ENCODE measurements around the gene TES. TPM values are rescaled to one million over a fixed set of nuclear protein-coding genes. Genes with fewer than 3 reads are reported as not detected.

TES gene
- total RNA-seq, 3 donors from 2014 or later = 101 to 224 (median 106) TPM

GRCh38 chr7:116198748-116199410 is 11.5 kb upstream of the TES start:
- no peak for DNase-seq
- H3K9me3 ChIP-seq = no peaks in the 10 kb centered on the region
- H3K4me1 ChIP-seq (ENCODE audit: low read depth) = no peaks in the 10 kb centered on the region
- TF ChIP-seq CTCF (IDR thresholded peaks at IDR 0.05) = no peak
- H3K36me3 ChIP-seq (ENCODE audit: low read depth) = no peaks in the 10 kb centered on the region
- no peak overlapping the region for H3K4me3 ChIP-seq
- intact Hi-C loops (cut with DNase I, micrococcal nuclease) = no loop called here
- ATAC-seq = no peak

- DNase-seq = no peak
- intact Hi-C loops (cut with DNase I, micrococcal nuclease) = no loop called here
Measured at GRCh38 chr7:116200963-116201362, 9.4 kb upstream of the TES start.

GRCh38 chr7:116206141-116206540 is 4.2 kb upstream of the TES start:
- Histone ChIP-seq H3K4me3 (no peak overlapping the region), H3K36me3 (ENCODE audit: low read depth) (no peaks in the 10 kb centered on the region), H3K9me3 (no peaks in the 10 kb centered on the region), H3K4me1 (ENCODE audit: low read depth) (no peaks in the 10 kb centered on the region)
- intact Hi-C loops (cut with DNase I, micrococcal nuclease) = no loop called here
- TF ChIP-seq CTCF (IDR thresholded peaks at IDR 0.05) = no peak
- no peak for ATAC-seq
- DNase-seq = no peak

More at GRCh38 chr7:116200963-116201362, 9.4 kb upstream of the TES start:
- H3K4me1 ChIP-seq (ENCODE audit: low read depth) = no peaks in the 10 kb centered on the region
- no peak overlapping the region for H3K4me3 ChIP-seq
- H3K9me3 ChIP-seq = no peaks in the 10 kb centered on the region
- TF ChIP-seq CTCF (IDR thresholded peaks at IDR 0.05) = no peak
- no peak for ATAC-seq
- H3K36me3 ChIP-seq (ENCODE audit: low read depth) = no peaks in the 10 kb centered on the region

- DNase-seq = no peak
- Histone ChIP-seq H3K4me1 (ENCODE audit: low read depth) (peaks cover 11% of the 10 kb centered on the region), H3K4me3 (no peak overlapping the region), H3K36me3 (ENCODE audit: low read depth) (no peaks in the 10 kb centered on the region), H3K9me3 (no peaks in the 10 kb centered on the region)
- TF ChIP-seq CTCF (IDR thresholded peaks at IDR 0.05) = no peak
- ATAC-seq = no peak
- intact Hi-C loops (cut with DNase I, micrococcal nuclease) = no loop called here
Measured at GRCh38 chr7:116208919-116209318, 1.4 kb upstream of the TES start.

GRCh38 chr7:116209561-116210070 is 723 bp upstream of the TES start:
- peaks cover 11% of the 10 kb centered on the region for H3K4me1 ChIP-seq (ENCODE audit: low read depth)
- ATAC-seq = no peak
- no peak for DNase-seq
- no peak for TF ChIP-seq CTCF (IDR thresholded peaks at IDR 0.05)
- intact Hi-C loops (cut with DNase I, micrococcal nuclease) = no loop called here
- H3K36me3 ChIP-seq (ENCODE audit: low read depth) = no peaks in the 10 kb centered on the region
- no peaks in the 10 kb centered on the region for H3K9me3 ChIP-seq
- H3K4me3 ChIP-seq = no peak overlapping the region

Measured in mucosa of descending colon (tissue), 3 donors.